K562 (cell line): ENCODE data around the gene PRMT3. TPM values are rescaled to one million over a fixed set of nuclear protein-coding genes. Genes with fewer than 3 reads are reported as not detected.

Experiments
- ADNP ChIP-seq: fragments of 200-800 bp; sonication (Bioruptor generic); IDR thresholded peaks from 2 replicates; pipeline ENCODE4 v1.6.1; 2016; ENCODE audit warnings: missing genetic modification characterization, missing compliant biosample characterization
- ARID3A ChIP-seq: IDR thresholded peaks from 2 replicates; pipeline ENCODE4 v1.6.1; 2012; ENCODE audit warnings: low read depth, low read length, improper control_type of control experiment, borderline replicate concordance
- CUX1 ChIP-seq: fragments of 200-800 bp; sonication (Bioruptor generic); IDR thresholded peaks from 2 replicates; pipeline ENCODE4 v1.6.1; 2016; ENCODE audit warnings: missing genetic modification characterization, missing compliant biosample characterization
- HBP1 ChIP-seq: fragments of 450-650 bp; formaldehyde crosslinking; IDR thresholded peaks from 2 replicates; pipeline ENCODE4 v1.4.0; 2022; ENCODE audit warnings: missing genetic modification characterization
- IRF9 ChIP-seq: fragments of 450-650 bp; IDR thresholded peaks from 2 replicates; pipeline ENCODE4 v1.6.1; 2016; ENCODE audit warnings: missing biosample characterization, missing genetic modification characterization
- MEIS2 ChIP-seq: fragments of 450-650 bp; IDR thresholded peaks from 2 replicates; pipeline ENCODE4 v1.6.1; 2014; ENCODE audit warnings: mild to moderate bottlenecking; ENCODE audit not compliant: partially characterized antibody
- MYC ChIP-seq, 2 experiments: fragments of 250-450 bp in 1 of 2; sonication (Bioruptor Pico) in 1 of 2; IDR thresholded peaks; 2 replicates each; pipeline versions ENCODE4 v1.5.1 to v1.6.1; 2012 to 2021; ENCODE audit warnings: low read depth in 2 of 2, borderline replicate concordance in 1 of 2, improper control_type of control experiment in 1 of 2, low read length in 1 of 2, mild to moderate bottlenecking in 1 of 2, moderate library complexity in 1 of 2
- NBN ChIP-seq: fragments of 450-650 bp; IDR thresholded peaks from 2 replicates; pipeline ENCODE4 v1.6.1; 2016; ENCODE audit warnings: low read depth, mild to moderate bottlenecking
- SMARCC2 ChIP-seq: fragments of 450-650 bp; IDR thresholded peaks from 2 replicates; pipeline ENCODE4 v1.6.1; 2017; ENCODE audit warnings: antibody characterized with exemption, moderate library complexity, mild to moderate bottlenecking, low read depth
- ZBTB12 ChIP-seq: fragments of 250-450 bp; sonication (Bioruptor Pico); IDR thresholded peaks from 2 replicates; pipeline ENCODE4 v1.4.0; 2020
- ZNF175 ChIP-seq: fragments of 200-800 bp; sonication (Bioruptor generic); IDR thresholded peaks from 2 replicates; pipeline ENCODE4 v1.6.1; 2016; ENCODE audit warnings: low read depth, mild to moderate bottlenecking, missing genetic modification characterization, missing compliant biosample characterization
- ZNF717 ChIP-seq: fragments of 250-450 bp; sonication (Bioruptor Pico); IDR thresholded peaks from 2 replicates; pipeline ENCODE4 v1.5.0; 2021
- ZNF740 ChIP-seq, 3 experiments: fragments of 200-800 bp in 1 of 3; sonication (Bioruptor generic) in 1 of 3; sonication (generic) in 1 of 3; formaldehyde crosslinking in 1 of 3; IDR thresholded peaks; 2 replicates each; pipeline versions ENCODE4 v1.6.1 to v1.8.0; 2016 to 2022; ENCODE audit warnings: mild to moderate bottlenecking in 2 of 3, missing compliant biosample characterization in 2 of 3, missing genetic modification characterization in 2 of 3, missing genetic modification reagents in 1 of 3
- polyA plus RNA-seq, 8 experiments: library from polyadenylated mRNA; depleted of rRNA in 4 of 8; stranded (reverse) in 5 of 8; unstranded in 3 of 8; fragments of >200 nt; fragmentation: Nextera tagmentation in 2 of 8; fragmentation: Illumina TruSeq in 1 of 8; extraction: Ambion mirVana in 2 of 8; extraction: Trizol in 1 of 8; gene quantifications; 2 replicates each; pipeline versions ENCODE4 v1.2.1 to v1.2.3, GENCODE V29; 2011 to 2014; ENCODE audit warnings: inconsistent platforms in 1 of 8, missing spikeins in 1 of 8
- total RNA-seq, 7 experiments: library from RNA; depleted of rRNA in 6 of 7; stranded (reverse); fragments of >200 nt in 6 of 7; fragmentation: Illumina TruSeq in 2 of 7; extraction: Trizol in 2 of 7; gene quantifications; 2 replicates each; pipeline versions ENCODE4 v1.2.1 to v1.2.3, GENCODE V29; 2011 to 2021; ENCODE audit warnings: low replicate concordance in 1 of 7

The PRMT3 gene
- total and polyA plus RNA-seq, 9 of the 15 experiments (the other 6 are each of a cell fraction or from before 2014, with no cell fraction given), result 24.0 to 62.1 (median 44.7) TPM

GRCh38 chr11:20479513-20479912 is 92.0 kb downstream of the PRMT3 start (continued):
- TF ChIP-seq CUX1 (CRISPR knock-in tag) (no peak), IRF9 (tag) (no peak), ARID3A (no peak), SMARCC2 (no peak), MYC (IDR thresholded peaks at IDR 0.05; ENCODE audit: low read depth, low read length) (peak; percentile 43; the same call in 1 of the 2 replicates), MYC (CRISPR knock-in tag; IDR thresholded peaks at IDR 0.05; ENCODE audit: borderline replicate concordance, low read depth) (no peak), ZNF175 (CRISPR knock-in tag) (no peak), ADNP (tag) (no peak), MEIS2 (peak; percentile 2), HBP1 (no peak), ZNF717 (CRISPR knock-in tag) (no peak), ZBTB12 (CRISPR knock-in tag) (no peak), NBN (no peak), ZNF740 (CRISPR knock-in tag; IDR thresholded peaks at IDR 0.05) (no peak), ZNF740 (tag; IDR thresholded peaks at IDR 0.05) (0 out of 4 replicates have a peak, but pooled peaks of 1 of the 2 experiments have one; percentile 18)
